Transverse colon (tissue), 4 donors: ENCODE data around the gene RUNX3. TPM values are rescaled to one million over a fixed set of nuclear protein-coding genes. Genes with fewer than 3 reads are reported as not detected.
A peak's percentile ranks its signal among the peaks of the same experiment; 100 is the strongest.
"Not testable (repeated sequence)": the region's sequence is repeated elsewhere in the genome, so short reads cannot be mapped to it uniquely, and the experiment has no call there.

ENCODE experiments used
- DNase-seq: peaks from one replicate; pipeline ENCODE4 v3.0.0-alpha.2; 2019
- H3K27ac ChIP-seq, 4 donors: fragments of 200-600 bp; sonication (generic); 2 replicates each; pipeline ENCODE4 v1.5.1; 2016 to 2018; ENCODE audit warnings: inconsistent platforms in 4 of 4
- H3K27me3 ChIP-seq: fragments of 200-600 bp; sonication (generic); 2 replicates; pipeline ENCODE4 v1.5.1; 2017; ENCODE audit warnings: inconsistent platforms
- H3K36me3 ChIP-seq, 4 donors: fragments of 200-600 bp; sonication (generic); 2 replicates each; pipeline ENCODE4 v1.5.1; 2017 to 2019; ENCODE audit warnings: inconsistent platforms in 4 of 4
- H3K4me1 ChIP-seq, 4 donors: fragments of 200-600 bp; sonication (generic); 2 replicates each; pipeline ENCODE4 v1.5.1; 2017 to 2020; ENCODE audit warnings: inconsistent platforms in 4 of 4
- H3K4me3 ChIP-seq, 4 donors: fragments of 200-600 bp; sonication (generic); 1 replicate in 1 of 4; 2 replicates in 3 of 4; pipeline versions ENCODE4 v1.5.1 to v1.6.1; 2017 to 2019; ENCODE audit warnings: inconsistent platforms in 4 of 4
- H3K9me3 ChIP-seq, 2 donors: fragments of 200-600 bp; sonication (generic); 2 replicates each; pipeline ENCODE4 v1.5.1; 2017 to 2019; ENCODE audit warnings: inconsistent platforms in 2 of 2
- EP300 ChIP-seq: sonication (generic); formaldehyde crosslinking; IDR thresholded peaks from one replicate; pipeline ENCODE4 v1.6.1; 2017; ENCODE audit warnings: antibody characterized with exemption, low read depth
- POLR2A ChIP-seq: fragments of 450-650 bp; IDR thresholded peaks from one replicate; pipeline ENCODE4 v1.6.1; 2016; ENCODE audit warnings: antibody characterized with exemption, mild to moderate bottlenecking, moderate library complexity
- POLR2AphosphoS5 ChIP-seq, 3 donors: sonication (generic); formaldehyde crosslinking; IDR thresholded peaks; one replicate each; pipeline ENCODE4 v1.6.1; 2016; ENCODE audit warnings: antibody characterized with exemption in 3 of 3
- WGBS, 2 donors: methylation state at CpG; one replicate each; pipeline ENCODE4 v1.1.5; 2018; ENCODE audit warnings: low coverage in 1 of 2; 5-methylcytosine and 5-hydroxymethylcytosine counted together
- in situ Hi-C, 4 donors: fragments of 200-750 bp; cut with MboI; loops; one replicate each; pipeline versions ENCODE4 v1.15.0 to v1.15.1; 2017; ENCODE audit warnings: low sequenced_read_pairs in 3 of 4, low pct_ligation_motif_present in 1 of 4, low pct_unique_long_range_greater_than_20kb in 1 of 4
- intact Hi-C: fragments of 100-400 bp; cut with DNase I; formaldehyde crosslinking; loops from one replicate; pipeline ENCODE4 v1.15.1; 2023; ENCODE audit warnings: low total_unique reads
- total RNA-seq, 4 donors: library from RNA; depleted of rRNA; stranded (reverse); fragments of >200 nt; gene quantifications; one replicate each; pipeline ENCODE4 v1.1.0, GENCODE V29; 2016
- TF ChIP-seq, protein P1 (sequence below), 5 experiments: fragments of 200-600 bp in 3 of 5; fragments of 450-650 bp in 2 of 5; sonication (generic) in 3 of 5; IDR thresholded peaks; 1 replicate in 2 of 5; 2 replicates in 3 of 5; pipeline ENCODE4 v1.5.1; 2016 to 2017; ENCODE audit warnings: antibody characterized with exemption in 5 of 5, inconsistent platforms in 3 of 5, mild to moderate bottlenecking in 2 of 5, moderate library complexity in 1 of 5

Gene RUNX3
- total RNA-seq, 4 donors from 2014 or later = 1.5 to 4.8 (median 3.4) TPM

DNA sequence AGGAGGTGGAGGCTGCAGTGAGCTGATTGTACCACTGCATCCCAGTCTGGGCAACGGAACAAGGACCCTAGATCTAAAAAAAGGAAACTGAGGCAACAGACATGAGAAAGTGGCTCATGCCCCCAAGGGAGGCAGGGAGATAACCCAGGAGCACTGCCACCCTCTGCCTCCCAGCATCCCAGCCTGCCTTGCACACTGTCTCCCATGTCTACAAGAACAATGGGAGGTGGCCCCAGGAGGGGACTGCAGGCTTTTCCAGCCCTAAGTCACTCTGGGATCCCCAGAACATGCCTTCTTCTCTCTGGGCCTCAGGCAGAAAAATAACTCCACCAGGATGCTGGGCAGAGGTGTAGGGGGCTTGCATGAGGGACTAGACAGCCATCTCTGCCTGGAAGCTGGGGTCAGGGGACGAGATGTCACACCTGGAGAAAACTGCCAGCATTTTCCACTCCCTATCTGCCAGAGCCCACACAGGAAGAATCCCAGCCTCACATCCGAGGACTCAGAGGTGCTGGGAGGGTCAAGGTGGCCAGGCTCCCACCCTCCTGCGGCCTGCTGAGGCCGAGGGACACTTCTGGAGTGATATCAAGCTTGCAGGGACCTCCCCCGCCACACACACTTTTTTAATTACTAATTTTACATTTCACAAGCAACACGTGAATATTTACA is 21.4 kb downstream of the RUNX3 start:
- in situ Hi-C loops (loop anchor here in 1 of 4 donors (10.0 kb wide), 1 partner anchor 54 kb away; no protein-coding TSS in a partner anchor), intact Hi-C loops (no loop called here)
- WGBS, 2 donors = 66 to 72% methylated on average over 4 to 7 of the region's 7 CpGs
- Histone ChIP-seq H3K9me3 (no peaks in the 10 kb centered on the region), H3K27me3 (no peaks in the 10 kb centered on the region), H3K4me1 (peaks cover 0 to 10% (median 0%) of the 10 kb centered on the region in 4 donors), H3K4me3 (no peak overlapping the region), H3K36me3 (no peaks in the 10 kb centered on the region), H3K27ac (no peak overlapping the region)
- no peak for DNase-seq
- TF ChIP-seq EP300 (no peak), POLR2A (no peak), POLR2AphosphoS5 (IDR thresholded peaks at IDR 0.05) (no peak)
- TF ChIP-seq, protein P1, sequence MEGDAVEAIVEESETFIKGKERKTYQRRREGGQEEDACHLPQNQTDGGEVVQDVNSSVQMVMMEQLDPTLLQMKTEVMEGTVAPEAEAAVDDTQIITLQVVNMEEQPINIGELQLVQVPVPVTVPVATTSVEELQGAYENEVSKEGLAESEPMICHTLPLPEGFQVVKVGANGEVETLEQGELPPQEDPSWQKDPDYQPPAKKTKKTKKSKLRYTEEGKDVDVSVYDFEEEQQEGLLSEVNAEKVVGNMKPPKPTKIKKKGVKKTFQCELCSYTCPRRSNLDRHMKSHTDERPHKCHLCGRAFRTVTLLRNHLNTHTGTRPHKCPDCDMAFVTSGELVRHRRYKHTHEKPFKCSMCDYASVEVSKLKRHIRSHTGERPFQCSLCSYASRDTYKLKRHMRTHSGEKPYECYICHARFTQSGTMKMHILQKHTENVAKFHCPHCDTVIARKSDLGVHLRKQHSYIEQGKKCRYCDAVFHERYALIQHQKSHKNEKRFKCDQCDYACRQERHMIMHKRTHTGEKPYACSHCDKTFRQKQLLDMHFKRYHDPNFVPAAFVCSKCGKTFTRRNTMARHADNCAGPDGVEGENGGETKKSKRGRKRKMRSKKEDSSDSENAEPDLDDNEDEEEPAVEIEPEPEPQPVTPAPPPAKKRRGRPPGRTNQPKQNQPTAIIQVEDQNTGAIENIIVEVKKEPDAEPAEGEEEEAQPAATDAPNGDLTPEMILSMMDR (IDR thresholded peaks at IDR 0.05) = no peak

DNA sequence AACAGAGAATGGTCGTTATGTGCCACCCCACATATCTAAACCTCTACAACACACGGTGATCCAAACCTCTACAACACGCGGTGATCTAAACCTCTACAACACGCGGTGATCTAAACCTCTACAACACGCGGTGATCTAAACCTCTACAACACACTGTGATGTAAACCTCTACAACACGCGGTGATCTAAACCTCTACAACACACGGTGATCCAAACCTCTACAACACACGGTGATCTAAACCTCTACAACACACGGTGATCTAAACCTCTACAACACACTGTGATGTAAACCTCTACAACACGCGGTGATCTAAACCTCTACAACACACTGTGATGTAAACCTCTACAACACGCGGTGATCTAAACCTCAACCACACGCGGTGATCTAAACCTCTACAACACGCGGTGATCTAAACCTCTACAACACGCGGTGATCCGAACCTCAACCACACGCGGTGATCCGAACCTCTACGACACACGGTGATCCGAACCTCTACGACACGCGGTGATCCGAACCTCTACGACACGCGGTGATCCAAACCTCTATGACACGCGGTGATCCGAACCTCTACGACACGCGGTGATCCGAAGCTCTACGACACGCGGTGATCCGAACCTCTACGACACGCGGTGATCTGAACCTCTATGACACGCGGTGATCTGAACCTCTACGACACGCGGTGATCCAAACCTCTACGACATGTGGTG is 22.3 kb downstream of the RUNX3 start:
- H3K27me3 ChIP-seq, H3K36me3 ChIP-seq, H3K27ac ChIP-seq, DNase-seq, intact Hi-C loops, H3K4me3 ChIP-seq, H3K9me3 ChIP-seq: not testable (repeated sequence)
- peaks cover 0 to 10% (median 0%) of the 10 kb centered on the region in 4 donors for H3K4me1 ChIP-seq
- WGBS, 2 donors = 94 to 95% methylated on average over 21 to 57 of the region's 57 CpGs
- in situ Hi-C loops = loop anchor here in 1 of 4 donors (10.0 kb wide), 1 partner anchor 53 kb away; no protein-coding TSS in a partner anchor

DNA sequence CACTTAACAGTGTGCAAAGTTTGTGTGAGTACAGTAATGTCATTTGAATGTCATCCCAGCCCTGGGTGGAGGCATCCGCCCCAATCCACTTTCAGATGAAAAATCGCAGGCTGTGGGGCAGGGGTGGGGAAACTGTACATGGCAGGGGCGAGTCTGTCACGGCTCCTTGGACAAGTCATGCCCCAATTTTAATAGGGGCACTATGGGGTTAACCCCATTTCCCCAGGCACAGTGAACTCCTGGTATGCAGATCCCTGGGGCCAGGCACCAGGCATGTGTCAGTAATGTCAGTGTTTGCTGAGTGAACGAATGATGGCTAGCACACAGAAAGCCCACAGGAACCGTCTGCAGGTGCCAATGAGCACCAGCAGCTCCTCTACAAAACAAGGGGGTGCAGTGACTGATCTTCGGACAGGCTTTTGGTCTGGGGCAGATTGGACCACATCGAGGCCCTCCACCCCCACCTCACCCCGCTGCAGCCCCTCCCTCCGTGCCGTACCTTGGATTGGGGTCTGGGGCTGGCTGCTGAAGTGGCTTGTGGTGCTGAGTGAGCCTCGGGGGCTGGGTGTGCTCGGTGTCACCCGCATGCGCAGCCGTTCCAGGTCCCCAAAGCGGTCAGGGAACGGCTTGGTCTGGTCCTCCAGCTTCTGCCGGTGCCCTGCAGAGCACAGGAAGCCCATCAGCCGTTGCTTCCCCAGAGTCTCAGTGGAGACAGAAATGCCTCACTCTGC is 23.2 kb downstream of the RUNX3 start:
- Histone ChIP-seq H3K36me3 (no peaks in the 10 kb centered on the region), H3K27me3 (no peaks in the 10 kb centered on the region), H3K27ac (no peak overlapping the region), H3K4me3 (no peak overlapping the region), H3K4me1 (peaks cover 0 to 10% (median 0%) of the 10 kb centered on the region in 4 donors), H3K9me3 (no peaks in the 10 kb centered on the region)
- TF ChIP-seq EP300 (no peak), POLR2AphosphoS5 (IDR thresholded peaks at IDR 0.05) (no peak), POLR2A (no peak)
- TF ChIP-seq, protein P1 (IDR thresholded peaks at IDR 0.05) = no peak
- intact Hi-C loops (no loop called here), in situ Hi-C loops (loop anchor here in 1 of 4 donors (10.0 kb wide), 1 partner anchor 52 kb away; no protein-coding TSS in a partner anchor)
- peak; percentile 3 for DNase-seq
- 85% methylated on average over 9 of the region's 20 CpGs; no CpG with 5 or more reads in 1 of the 2 donors for WGBS, 2 donors

DNA sequence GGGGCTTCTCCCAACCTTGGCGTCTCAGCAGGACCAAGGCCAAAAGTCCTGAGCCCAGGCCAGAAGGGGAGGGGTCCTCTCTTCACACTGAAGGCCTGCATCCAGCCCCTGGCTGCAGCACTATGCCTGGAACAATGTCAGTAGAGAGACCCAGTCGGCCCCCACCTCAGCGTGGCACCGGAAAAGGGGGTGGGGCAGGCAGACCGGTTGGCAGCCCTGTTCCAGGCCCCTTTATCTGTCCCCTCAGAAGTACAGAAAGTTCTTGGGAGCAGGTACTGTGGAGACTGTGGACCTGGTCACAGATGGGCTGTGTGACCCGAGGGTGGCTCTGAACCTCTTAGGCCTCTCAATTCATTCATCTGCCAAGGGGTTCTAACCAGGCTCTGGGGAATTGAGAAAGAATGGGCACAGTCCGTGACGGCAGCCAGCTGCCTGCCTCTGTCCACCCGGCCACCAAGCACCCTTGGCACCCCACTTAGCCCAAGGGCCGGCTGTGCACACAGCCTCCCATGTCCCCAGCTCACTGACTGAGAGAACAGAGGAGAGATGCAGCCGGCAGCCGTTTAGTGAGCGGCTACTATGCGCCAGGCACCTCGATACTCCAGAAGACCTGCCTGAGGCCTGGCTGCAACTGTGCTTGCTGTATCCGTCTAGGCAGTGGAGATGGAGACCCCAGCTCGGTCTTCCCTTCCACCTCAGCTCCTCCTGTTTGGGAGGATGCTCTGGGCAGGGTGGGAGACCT is 23.9 kb downstream of the RUNX3 start:
- Histone ChIP-seq H3K27ac (no peak overlapping the region), H3K9me3 (no peaks in the 10 kb centered on the region), H3K36me3 (no peaks in the 10 kb centered on the region), H3K4me3 (no peak overlapping the region), H3K27me3 (no peaks in the 10 kb centered on the region), H3K4me1 (peaks cover 0 to 10% (median 0%) of the 10 kb centered on the region in 4 donors)
- WGBS, 2 donors = 87% methylated on average over 3 to 16 of the region's 17 CpGs
- no peak for TF ChIP-seq EP300
- TF ChIP-seq, protein P1 (IDR thresholded peaks at IDR 0.05) = no peak
- TF ChIP-seq POLR2A = no peak
- no peak for TF ChIP-seq POLR2AphosphoS5 (IDR thresholded peaks at IDR 0.05)
- in situ Hi-C loops = loop anchor here in 1 of 4 donors (10.0 kb wide), 1 partner anchor 51 kb away; no protein-coding TSS in a partner anchor
- peak; percentile 6 for DNase-seq
- intact Hi-C loops = no loop called here
